COLO668 (cell line): ENCODE measurements around the gene PLPP2.

Experiments
- DNase-seq: peaks from one replicate; lab custom pipeline; 2025; ENCODE audit not compliant: unreplicated experiment; lab: John Stamatoyannopoulos, UW

The PLPP2 gene

GRCh38 chr19:315811-316210 is 24.6 kb upstream of the PLPP2 start:
- no peak for DNase-seq

- no peak for DNase-seq
These were observed 23.0 kb upstream of the PLPP2 start for GRCh38 chr19:313988-314815.

GRCh38 chr19:313169-313987 is 22.2 kb upstream of the PLPP2 start:
- DNase-seq = no peak

- no peak for DNase-seq
These were observed 20.6 kb upstream of the PLPP2 start for GRCh38 chr19:311813-312261.

GRCh38 chr19:310781-311496 is 19.7 kb upstream of the PLPP2 start:
- no peak for DNase-seq

GRCh38 chr19:310141-310651 is 19.0 kb upstream of the PLPP2 start:
- no peak for DNase-seq

- DNase-seq = no peak
These were observed 18.0 kb upstream of the PLPP2 start for GRCh38 chr19:309206-309565.

- no peak for DNase-seq
These were observed 17.4 kb upstream of the PLPP2 start for GRCh38 chr19:308471-309205.

- DNase-seq = no peak
These were observed 16.7 kb upstream of the PLPP2 start for GRCh38 chr19:307793-308420.

- no peak for DNase-seq
These were observed 15.9 kb upstream of the PLPP2 start for GRCh38 chr19:307111-307531.

GRCh38 chr19:306151-306900 is 15.1 kb upstream of the PLPP2 start:
- no peak for DNase-seq

GRCh38 chr19:305240-306150 is 14.3 kb upstream of the PLPP2 start:
- DNase-seq = no peak

- DNase-seq = no peak
These were observed 5.4 kb upstream of the PLPP2 start for GRCh38 chr19:296476-297225.

GRCh38 chr19:295687-296370 is 4.6 kb upstream of the PLPP2 start:
- no peak for DNase-seq

GRCh38 chr19:294946-295686 is 3.9 kb upstream of the PLPP2 start:
- DNase-seq = peak; percentile 73

GRCh38 chr19:294341-294945 is 3.2 kb upstream of the PLPP2 start:
- peak; percentile 41 for DNase-seq
